ENCODE data around the gene EMP3. TPM values are rescaled to one million over a fixed set of nuclear protein-coding genes. Genes with fewer than 3 reads are reported as not detected.

EMP3 gene
- total RNA-seq, 2 experiments from 2014 or later: 21.1 to 33.8 TPM

GRCh38 chr19:48348737-48349136 is 23.4 kb downstream of the EMP3 start:
- no peak for DNase-seq (ENCODE audit: low spot score)
- H3K9me3 ChIP-seq (ENCODE audit: low read length): no peaks in the 10 kb centered on the region
- no peaks in the 10 kb centered on the region for H3K9me2 ChIP-seq (ENCODE audit: insufficient read depth, low read length)
- H3K4me1 ChIP-seq (ENCODE audit: insufficient read depth, low read length, poor library complexity, severe bottlenecking): no peaks in the 10 kb centered on the region
- no peaks in the 10 kb centered on the region; the same call in 1 of the 2 replicates for H3K36me3 ChIP-seq (ENCODE audit: insufficient read depth, low read length)
- no peak for TF ChIP-seq EZH2phosphoT487 (IDR thresholded peaks at IDR 0.05; ENCODE audit: borderline replicate concordance, low read depth, low read length)
- TF ChIP-seq CTCF (conservative IDR thresholded peaks at IDR 0.05; ENCODE audit: low read length): no peak
- intact Hi-C loops (cut with micrococcal nuclease; ENCODE audit: unreplicated experiment): no loop called here
- H2AFZ ChIP-seq (ENCODE audit: low read length): no peak overlapping the region
- H3K4me2 ChIP-seq (ENCODE audit: low read length): no peak overlapping the region
- POLR2A ChIA-PET: no interaction called here
- H3K79me2 ChIP-seq (ENCODE audit: insufficient read depth, low read depth, low read length): no peaks in the 10 kb centered on the region
- H3K27ac ChIP-seq (ENCODE audit: low read depth, low read length, poor library complexity, severe bottlenecking): no peak overlapping the region
- CTCF ChIA-PET (ENCODE audit: unreplicated experiment): no interaction called here
- BruUV-seq (replicated peaks): no TSS peak
- H4K20me1 ChIP-seq (ENCODE audit: insufficient read depth, low read length): no peaks in the 10 kb centered on the region
- H3K4me3 ChIP-seq (ENCODE audit: low read depth, low read length, poor library complexity, severe bottlenecking): no peak overlapping the region

- no peak overlapping the region for H3K4me2 ChIP-seq (ENCODE audit: low read length)
- BruUV-seq (replicated peaks): no TSS peak
- POLR2A ChIA-PET: no interaction called here
These were observed 25.5 kb downstream of the EMP3 start for GRCh38 chr19:48350856-48351255.

More at GRCh38 chr19:48350856-48351255, 25.5 kb downstream of the EMP3 start:
- TF ChIP-seq CTCF (conservative IDR thresholded peaks at IDR 0.05; ENCODE audit: low read length): no peak
- TF ChIP-seq EZH2phosphoT487 (IDR thresholded peaks at IDR 0.05; ENCODE audit: borderline replicate concordance, low read depth, low read length): no peak
- Histone ChIP-seq H3K4me3 (ENCODE audit: low read depth, low read length, poor library complexity, severe bottlenecking) (no peak overlapping the region), H2AFZ (ENCODE audit: low read length) (no peak overlapping the region), H3K79me2 (ENCODE audit: insufficient read depth, low read depth, low read length) (no peaks in the 10 kb centered on the region), H3K9me3 (ENCODE audit: low read length) (no peaks in the 10 kb centered on the region), H3K36me3 (ENCODE audit: insufficient read depth, low read length) (no peaks in the 10 kb centered on the region), H4K20me1 (ENCODE audit: insufficient read depth, low read length) (no peaks in the 10 kb centered on the region), H3K27ac (ENCODE audit: low read depth, low read length, poor library complexity, severe bottlenecking) (no peak overlapping the region), H3K4me1 (ENCODE audit: insufficient read depth, low read length, poor library complexity, severe bottlenecking) (no peaks in the 10 kb centered on the region), H3K9me2 (ENCODE audit: insufficient read depth, low read length) (no peaks in the 10 kb centered on the region)
- intact Hi-C loops (cut with micrococcal nuclease; ENCODE audit: unreplicated experiment): no loop called here
- DNase-seq (ENCODE audit: low spot score): no peak
- CTCF ChIA-PET (ENCODE audit: unreplicated experiment): interaction anchor here (0.6 kb wide), 1 partner anchor 40 kb away, joined by 3 read pairs; no protein-coding TSS in a partner anchor
